ENCODE data around the gene MOB1A.
"Not testable (repeated sequence)": the region's sequence is repeated elsewhere in the genome, so short reads cannot be mapped to it uniquely, and the experiment has no call there.

MOB1A gene

DNA sequence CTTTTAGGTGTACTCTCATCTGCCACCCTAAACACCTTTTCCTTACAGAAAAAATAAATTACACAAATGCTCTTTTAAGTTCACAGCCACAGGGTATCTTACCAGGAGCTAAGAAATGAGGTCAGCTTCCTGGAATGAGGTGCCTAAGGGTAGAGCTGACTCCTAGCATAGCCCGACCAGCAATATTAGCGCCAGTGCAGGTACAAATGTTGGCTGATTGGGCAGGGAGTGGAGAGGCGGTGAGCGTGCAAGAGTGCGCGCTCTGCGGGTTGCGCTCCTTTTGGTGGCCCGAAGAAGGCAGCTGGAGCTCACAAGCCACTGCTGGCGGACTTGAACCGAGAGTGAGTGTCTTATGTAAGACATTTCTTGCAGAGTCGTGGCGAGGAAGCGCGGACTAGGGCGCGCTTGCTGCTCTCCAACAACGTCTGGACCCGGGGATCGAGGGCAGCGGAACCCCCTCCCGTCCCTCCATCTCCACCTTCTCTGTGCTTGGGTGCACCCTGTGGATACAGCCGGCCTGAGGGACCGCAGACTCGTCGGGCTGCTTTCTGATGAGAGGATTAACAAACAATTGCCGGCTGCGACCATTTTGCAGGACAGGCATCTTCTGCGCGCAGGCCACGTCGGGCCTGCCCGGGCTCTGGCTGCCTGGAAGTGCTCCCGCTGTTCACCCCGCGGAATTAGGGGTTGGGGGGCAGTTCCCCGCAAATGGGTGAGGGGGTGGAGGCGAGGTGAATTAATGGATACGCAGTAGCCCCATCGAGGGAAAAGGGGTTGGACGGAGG is 48.3 kb downstream of the MOB1A start:
- H4K91ac ChIP-seq (ENCODE audit: low read depth, low read length) = no peak overlapping the region
- no peaks in the 10 kb centered on the region for H3K79me1 ChIP-seq (ENCODE audit: low read length)
- H3K36me3 ChIP-seq (ENCODE audit: control insufficient read depth in 1 of 2, insufficient read depth in 2 of 2, low read length in 2 of 2) = peaks cover 8% of the 10 kb centered on the region in 2 experiments
- H2BK120ac ChIP-seq (ENCODE audit: insufficient read depth, low read length, poor library complexity) = no peak overlapping the region
- no peak overlapping the region for H2AK5ac ChIP-seq (ENCODE audit: low read length)
- H2BK5ac ChIP-seq (ENCODE audit: low read depth, low read length, poor library complexity) = no peak overlapping the region
- H3K23ac ChIP-seq (ENCODE audit: low read length) = no peak overlapping the region
- no peak overlapping the region for H3K4ac ChIP-seq (ENCODE audit: low read depth, low read length)
- no peaks in the 10 kb centered on the region for H3K9me3 ChIP-seq (ENCODE audit: insufficient read depth, low read depth, low read length)
- H3K27ac ChIP-seq (ENCODE audit: low read depth, low read length) = no peak overlapping the region
- H2AFZ ChIP-seq (ENCODE audit: insufficient read depth, low read length, poor library complexity) = no peak overlapping the region
- H2BK12ac ChIP-seq (ENCODE audit: low read length) = no peak overlapping the region
- peak overlapping the region; percentile 39 for H3K4me2 ChIP-seq (ENCODE audit: low read length)
- no peak overlapping the region for H3K4me3 ChIP-seq (ENCODE audit: low read depth, low read length)
- no peaks in the 10 kb centered on the region for H3K27me3 ChIP-seq (ENCODE audit: insufficient read depth, low read length)
- no CpG with 5 or more reads among the region's 41 CpGs for WGBS (ENCODE audit: extremely low coverage, insufficient coverage, insufficient read length)
- no peak overlapping the region for H4K8ac ChIP-seq (ENCODE audit: low read depth, low read length)
- H3K14ac ChIP-seq (ENCODE audit: low read length) = no peak overlapping the region
- no peak overlapping the region for H4K12ac ChIP-seq (ENCODE audit: low read depth, low read length)
- H3K79me2 ChIP-seq (ENCODE audit: control insufficient read depth, insufficient read depth, low read length, poor library complexity) = no peaks in the 10 kb centered on the region
- H3K4me1 ChIP-seq (ENCODE audit: control insufficient read depth in 1 of 2, insufficient read depth in 2 of 2, low read length in 2 of 2) = peaks cover 4 to 6% of the 10 kb centered on the region in 2 experiments
- H3K18ac ChIP-seq (ENCODE audit: low read length) = no peak overlapping the region
- DNase-seq = peak; percentile 98 to 99
- H3K9ac ChIP-seq (ENCODE audit: low read length) = no peak overlapping the region

DNA sequence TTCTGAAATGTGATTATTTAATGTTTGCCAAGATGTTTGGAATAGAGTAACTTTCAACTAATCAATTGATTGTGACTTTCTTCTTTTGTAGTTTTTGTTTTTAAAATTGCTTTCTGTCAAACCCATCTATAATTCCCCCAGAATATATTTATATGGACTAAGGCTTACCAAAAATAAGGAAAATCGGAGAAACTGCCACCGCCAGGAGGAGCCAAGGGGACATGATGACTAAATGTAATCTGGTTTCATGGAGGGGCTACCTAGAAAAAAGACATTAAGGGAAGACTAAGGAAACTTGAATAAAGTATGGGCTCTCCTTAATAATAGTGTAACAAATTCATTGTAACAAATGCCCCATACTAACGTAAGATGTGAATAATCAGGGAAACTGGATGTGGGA is 50.5 kb downstream of the MOB1A start:
- Histone ChIP-seq H3K9me3 (ENCODE audit: insufficient read depth, low read depth, low read length) (peaks cover 1% of the 10 kb centered on the region), H3K23ac (ENCODE audit: low read length) (no peak overlapping the region), H4K91ac (ENCODE audit: low read depth, low read length) (no peak overlapping the region), H4K8ac (ENCODE audit: low read depth, low read length) (no peak overlapping the region), H3K4me3 (ENCODE audit: low read depth, low read length) (no peak overlapping the region), H3K27ac (ENCODE audit: low read depth, low read length) (no peak overlapping the region), H3K18ac (ENCODE audit: low read length) (no peak overlapping the region), H2AFZ (ENCODE audit: insufficient read depth, low read length, poor library complexity) (no peak overlapping the region), H3K4ac (ENCODE audit: low read depth, low read length) (no peak overlapping the region), H3K4me1 (ENCODE audit: control insufficient read depth in 1 of 2, insufficient read depth in 2 of 2, low read length in 2 of 2) (peaks cover 4 to 6% of the 10 kb centered on the region in 2 experiments), H4K12ac (ENCODE audit: low read depth, low read length) (no peak overlapping the region), H2BK12ac (ENCODE audit: low read length) (no peak overlapping the region), H3K79me2 (ENCODE audit: control insufficient read depth, insufficient read depth, low read length, poor library complexity) (no peaks in the 10 kb centered on the region), H3K36me3 (ENCODE audit: control insufficient read depth in 1 of 2, insufficient read depth in 2 of 2, low read length in 2 of 2) (peaks cover 0 to 2% of the 10 kb centered on the region in 2 experiments), H3K27me3 (ENCODE audit: insufficient read depth, low read length) (no peaks in the 10 kb centered on the region), H3K14ac (ENCODE audit: low read length) (no peak overlapping the region), H2BK5ac (ENCODE audit: low read depth, low read length, poor library complexity) (no peak overlapping the region), H3K9ac (ENCODE audit: low read length) (no peak overlapping the region), H3K79me1 (ENCODE audit: low read length) (no peaks in the 10 kb centered on the region), H3K4me2 (ENCODE audit: low read length) (no peak overlapping the region), H2BK120ac (ENCODE audit: insufficient read depth, low read length, poor library complexity) (no peak overlapping the region), H2AK5ac (ENCODE audit: low read length) (no peak overlapping the region)
- no CpG with 5 or more reads among the region's 3 CpGs for WGBS (ENCODE audit: extremely low coverage, insufficient coverage, insufficient read length)
- DNase-seq = no peak

DNA sequence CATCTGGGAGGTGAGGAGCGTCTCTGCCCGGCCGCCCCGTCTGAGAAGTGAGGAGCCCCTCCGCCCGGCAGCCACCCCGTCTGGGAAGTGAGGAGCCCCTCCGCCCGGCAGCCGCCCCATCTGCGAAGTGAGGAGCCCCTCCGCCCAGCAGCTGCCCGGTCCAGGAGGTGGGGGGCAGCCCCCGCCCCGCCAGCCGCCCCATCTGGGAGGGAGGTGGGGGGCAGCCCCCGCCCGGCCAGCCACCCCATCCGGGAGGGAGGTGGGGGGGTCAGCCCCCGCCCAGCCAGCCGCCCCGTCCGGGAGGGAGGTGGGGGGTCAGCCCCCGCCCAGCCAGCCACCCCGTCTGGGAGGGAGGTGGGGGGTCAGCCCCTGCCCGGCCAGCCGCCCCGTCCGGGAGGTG is 54.7 kb downstream of the MOB1A start:
- H3K27ac ChIP-seq (ENCODE audit: low read depth, low read length); H3K4ac ChIP-seq (ENCODE audit: low read depth, low read length); H3K9me3 ChIP-seq (ENCODE audit: insufficient read depth, low read depth, low read length); H2BK5ac ChIP-seq (ENCODE audit: low read depth, low read length, poor library complexity); H4K12ac ChIP-seq (ENCODE audit: low read depth, low read length); H4K91ac ChIP-seq (ENCODE audit: low read depth, low read length); H2AK5ac ChIP-seq (ENCODE audit: low read length); H3K79me2 ChIP-seq (ENCODE audit: control insufficient read depth, insufficient read depth, low read length, poor library complexity); H3K9ac ChIP-seq (ENCODE audit: low read length); DNase-seq; H3K14ac ChIP-seq (ENCODE audit: low read length); H4K8ac ChIP-seq (ENCODE audit: low read depth, low read length); H3K18ac ChIP-seq (ENCODE audit: low read length); H3K36me3 ChIP-seq (ENCODE audit: control insufficient read depth in 1 of 2, insufficient read depth in 2 of 2, low read length in 2 of 2); H2BK12ac ChIP-seq (ENCODE audit: low read length); H3K23ac ChIP-seq (ENCODE audit: low read length); H3K79me1 ChIP-seq (ENCODE audit: low read length); H2BK120ac ChIP-seq (ENCODE audit: insufficient read depth, low read length, poor library complexity); H3K4me1 ChIP-seq (ENCODE audit: control insufficient read depth in 1 of 2, insufficient read depth in 2 of 2, low read length in 2 of 2); H3K4me2 ChIP-seq (ENCODE audit: low read length); H3K27me3 ChIP-seq (ENCODE audit: insufficient read depth, low read length); H3K4me3 ChIP-seq (ENCODE audit: low read depth, low read length); H2AFZ ChIP-seq (ENCODE audit: insufficient read depth, low read length, poor library complexity): not testable (repeated sequence)
- no CpG with 5 or more reads among the region's 29 CpGs for WGBS (ENCODE audit: extremely low coverage, insufficient coverage, insufficient read length)

- not testable (repeated sequence) for H4K12ac ChIP-seq (ENCODE audit: low read depth, low read length); H3K79me1 ChIP-seq (ENCODE audit: low read length); H3K18ac ChIP-seq (ENCODE audit: low read length); H3K79me2 ChIP-seq (ENCODE audit: control insufficient read depth, insufficient read depth, low read length, poor library complexity); H3K9ac ChIP-seq (ENCODE audit: low read length); H4K91ac ChIP-seq (ENCODE audit: low read depth, low read length); H3K4me2 ChIP-seq (ENCODE audit: low read length); H3K23ac ChIP-seq (ENCODE audit: low read length); DNase-seq; H3K4me1 ChIP-seq (ENCODE audit: control insufficient read depth in 1 of 2, insufficient read depth in 2 of 2, low read length in 2 of 2); H3K14ac ChIP-seq (ENCODE audit: low read length); H2AFZ ChIP-seq (ENCODE audit: insufficient read depth, low read length, poor library complexity); H4K8ac ChIP-seq (ENCODE audit: low read depth, low read length); H2BK120ac ChIP-seq (ENCODE audit: insufficient read depth, low read length, poor library complexity); H3K27ac ChIP-seq (ENCODE audit: low read depth, low read length); H3K9me3 ChIP-seq (ENCODE audit: insufficient read depth, low read depth, low read length); H2AK5ac ChIP-seq (ENCODE audit: low read length); H3K27me3 ChIP-seq (ENCODE audit: insufficient read depth, low read length); H3K36me3 ChIP-seq (ENCODE audit: control insufficient read depth in 1 of 2, insufficient read depth in 2 of 2, low read length in 2 of 2); H2BK5ac ChIP-seq (ENCODE audit: low read depth, low read length, poor library complexity); H3K4ac ChIP-seq (ENCODE audit: low read depth, low read length); H3K4me3 ChIP-seq (ENCODE audit: low read depth, low read length); H2BK12ac ChIP-seq (ENCODE audit: low read length)
- no CpG with 5 or more reads among the region's 1 CpG for WGBS (ENCODE audit: extremely low coverage, insufficient coverage, insufficient read length)
Measured at GRCh38 chr2:74121846-74122245, 56.8 kb downstream of the MOB1A start.
